ENCODE results near the gene C9orf40. TPM values are rescaled to one million over a fixed set of nuclear protein-coding genes. Genes with fewer than 3 reads are reported as not detected.

Gene C9orf40
- total and polyA plus RNA-seq, 2 donors (not counting 1 experiment from before 2014, with no cell fraction given), result 3.0 to 4.5 TPM

GRCh38 chr9:74985041-74985440 is 32.3 kb upstream of the C9orf40 start:
- Histone ChIP-seq H3K9me3 (ENCODE audit: control insufficient read depth, insufficient read depth, low read depth, low read length) (no peaks in the 10 kb centered on the region), H3K9ac (ENCODE audit: insufficient read depth, low read length) (no peak overlapping the region), H3K27ac (ENCODE audit: insufficient read depth, low read length) (no peak overlapping the region), H3K36me3 (ENCODE audit: control insufficient read depth, insufficient read depth, low read length) (no peaks in the 10 kb centered on the region), H3K79me2 (ENCODE audit: control insufficient read depth, insufficient read depth, low read length) (no peaks in the 10 kb centered on the region), H3K27me3 (ENCODE audit: control insufficient read depth, insufficient read depth, low read length) (no peaks in the 10 kb centered on the region), H3K4me2 (ENCODE audit: extremely low read depth, insufficient read depth, low read length) (no peak overlapping the region), H3K4me1 (ENCODE audit: control insufficient read depth, extremely low read depth, insufficient read depth, low read length) (no peaks in the 10 kb centered on the region), H2AFZ (ENCODE audit: low read length) (no peak overlapping the region), H3K4me3 (replicated peaks in 1 of 4; ENCODE audit: control extremely low read depth in 1 of 4, insufficient read depth in 1 of 4, low read depth in 3 of 4, low read length in 4 of 4) (no peak overlapping the region), H4K20me1 (ENCODE audit: control insufficient read depth, extremely low read depth, insufficient read depth, low read length) (no peaks in the 10 kb centered on the region)
- no peak for TF ChIP-seq EZH2 (IDR thresholded peaks at IDR 0.05; ENCODE audit: low read length, missing control alignments)
- TF ChIP-seq CTCF (conservative IDR thresholded peaks at IDR 0.05 in 1 of 2, IDR thresholded peaks at IDR 0.05 in 1 of 2; ENCODE audit: low read depth in 1 of 2, low read length in 2 of 2), result no peak
- no peak for DNase-seq (ENCODE audit: low read depth in 2 of 2)

GRCh38 chr9:74983709-74984108 is 31.0 kb upstream of the C9orf40 start:
- no peak for TF ChIP-seq EZH2 (IDR thresholded peaks at IDR 0.05; ENCODE audit: low read length, missing control alignments)
- TF ChIP-seq CTCF (conservative IDR thresholded peaks at IDR 0.05 in 1 of 2, IDR thresholded peaks at IDR 0.05 in 1 of 2; ENCODE audit: low read depth in 1 of 2, low read length in 2 of 2), result no peak
- DNase-seq (ENCODE audit: low read depth in 2 of 2), result no peak

GRCh38 chr9:74979844-74980243 is 27.1 kb upstream of the C9orf40 start:
- H3K4me3 ChIP-seq (replicated peaks in 1 of 4; ENCODE audit: control extremely low read depth in 1 of 4, insufficient read depth in 1 of 4, low read depth in 3 of 4, low read length in 4 of 4), result no peak overlapping the region
- H3K36me3 ChIP-seq (ENCODE audit: control insufficient read depth, insufficient read depth, low read length), result no peaks in the 10 kb centered on the region
- TF ChIP-seq CTCF (conservative IDR thresholded peaks at IDR 0.05 in 1 of 2, IDR thresholded peaks at IDR 0.05 in 1 of 2; ENCODE audit: low read depth in 1 of 2, low read length in 2 of 2), result no peak
- no peak for TF ChIP-seq EZH2 (IDR thresholded peaks at IDR 0.05; ENCODE audit: low read length, missing control alignments)
- no peak overlapping the region for H3K9ac ChIP-seq (ENCODE audit: insufficient read depth, low read length)
- H3K4me1 ChIP-seq (ENCODE audit: control insufficient read depth, extremely low read depth, insufficient read depth, low read length), result no peaks in the 10 kb centered on the region
- no peaks in the 10 kb centered on the region for H3K79me2 ChIP-seq (ENCODE audit: control insufficient read depth, insufficient read depth, low read length)
- H4K20me1 ChIP-seq (ENCODE audit: control insufficient read depth, extremely low read depth, insufficient read depth, low read length), result no peaks in the 10 kb centered on the region
- H3K4me2 ChIP-seq (ENCODE audit: extremely low read depth, insufficient read depth, low read length), result no peak overlapping the region
- no peak overlapping the region for H2AFZ ChIP-seq (ENCODE audit: low read length)
- H3K27me3 ChIP-seq (ENCODE audit: control insufficient read depth, insufficient read depth, low read length), result no peaks in the 10 kb centered on the region
- no peaks in the 10 kb centered on the region for H3K9me3 ChIP-seq (ENCODE audit: control insufficient read depth, insufficient read depth, low read depth, low read length)
- no peak overlapping the region for H3K27ac ChIP-seq (ENCODE audit: insufficient read depth, low read length)
- DNase-seq (ENCODE audit: low read depth in 2 of 2), result no peak

More at GRCh38 chr9:74983709-74984108, 31.0 kb upstream of the C9orf40 start:
- H3K79me2 ChIP-seq (ENCODE audit: control insufficient read depth, insufficient read depth, low read length), result no peaks in the 10 kb centered on the region
- H4K20me1 ChIP-seq (ENCODE audit: control insufficient read depth, extremely low read depth, insufficient read depth, low read length), result no peaks in the 10 kb centered on the region
- H3K4me3 ChIP-seq (replicated peaks in 1 of 4; ENCODE audit: control extremely low read depth in 1 of 4, insufficient read depth in 1 of 4, low read depth in 3 of 4, low read length in 4 of 4), result no peak overlapping the region
- no peak overlapping the region for H3K27ac ChIP-seq (ENCODE audit: insufficient read depth, low read length)
- H2AFZ ChIP-seq (ENCODE audit: low read length), result no peak overlapping the region
- no peaks in the 10 kb centered on the region for H3K9me3 ChIP-seq (ENCODE audit: control insufficient read depth, insufficient read depth, low read depth, low read length)
- no peaks in the 10 kb centered on the region for H3K27me3 ChIP-seq (ENCODE audit: control insufficient read depth, insufficient read depth, low read length)
- H3K4me2 ChIP-seq (ENCODE audit: extremely low read depth, insufficient read depth, low read length), result no peak overlapping the region
- H3K9ac ChIP-seq (ENCODE audit: insufficient read depth, low read length), result no peak overlapping the region
- H3K36me3 ChIP-seq (ENCODE audit: control insufficient read depth, insufficient read depth, low read length), result no peaks in the 10 kb centered on the region
- H3K4me1 ChIP-seq (ENCODE audit: control insufficient read depth, extremely low read depth, insufficient read depth, low read length), result no peaks in the 10 kb centered on the region

Measured in fibroblast of lung (primary cell).